K562 (cell line): ENCODE data around the gene PTPN1. TPM values are rescaled to one million over a fixed set of nuclear protein-coding genes. Genes with fewer than 3 reads are reported as not detected.
A peak's percentile ranks its signal among the peaks of the same experiment; 100 is the strongest.

Source experiments
- DDX20 ChIP-seq: fragments of 450-650 bp; IDR thresholded peaks from 2 replicates; pipeline ENCODE4 v1.6.1; 2016; ENCODE audit warnings: missing genetic modification characterization, low read depth, mild to moderate bottlenecking, missing compliant biosample characterization, moderate library complexity
- EGR1 ChIP-seq: fragments of 450-650 bp; conservative IDR thresholded peaks from 2 replicates; pipeline ENCODE4 v1.6.1; 2017; ENCODE audit warnings: mild to moderate bottlenecking
- ESRRA ChIP-seq: fragments of 450-650 bp; IDR thresholded peaks from 2 replicates; pipeline ENCODE4 v1.6.1; 2014; ENCODE audit warnings: low read depth, mild to moderate bottlenecking, moderate library complexity, borderline replicate concordance
- FOXJ3 ChIP-seq: sonication (generic); formaldehyde crosslinking; IDR thresholded peaks from 2 replicates; pipeline ENCODE4 v1.4.0; 2020; ENCODE audit warnings: mild to moderate bottlenecking, missing genetic modification reagents
- GABPA ChIP-seq: fragments of 200-800 bp; sonication (Bioruptor generic); conservative IDR thresholded peaks from 2 replicates; pipeline ENCODE4 v1.6.1; 2016; ENCODE audit warnings: low read depth, missing genetic modification characterization, missing compliant biosample characterization
- MIER1 ChIP-seq: fragments of 450-650 bp; IDR thresholded peaks from 2 replicates; pipeline ENCODE4 v1.6.1; 2016; ENCODE audit warnings: antibody characterized with exemption, mild to moderate bottlenecking, low read depth
- MTA3 ChIP-seq: fragments of 450-650 bp; formaldehyde crosslinking; IDR thresholded peaks from 2 replicates; pipeline ENCODE4 v1.6.1; 2017; ENCODE audit warnings: mild to moderate bottlenecking, borderline replicate concordance
- NR2F6 ChIP-seq: fragments of 450-650 bp; formaldehyde crosslinking; IDR thresholded peaks from 2 replicates; pipeline ENCODE4 v1.4.0; 2020; ENCODE audit warnings: mild to moderate bottlenecking
- PHTF2 ChIP-seq: fragments of 250-450 bp; sonication (Bioruptor Pico); IDR thresholded peaks from 2 replicates; pipeline ENCODE4 v1.5.0; 2021; ENCODE audit warnings: mild to moderate bottlenecking
- STAT5A ChIP-seq: IDR thresholded peaks from 2 replicates; pipeline ENCODE4 v1.6.1; 2012; ENCODE audit warnings: low read length, inconsistent platforms, borderline replicate concordance
- SUPT5H ChIP-seq: fragments of 450-650 bp; IDR thresholded peaks from 2 replicates; pipeline ENCODE4 v1.6.1; 2016
- TAF15 ChIP-seq: fragments of 200-400 bp; formaldehyde crosslinking; IDR thresholded peaks from 2 replicates; pipeline ENCODE4 v1.6.1; 2017; ENCODE audit warnings: mild to moderate bottlenecking, low read depth, low read length, moderate library complexity
- ZNF75A ChIP-seq: fragments of 450-650 bp; formaldehyde crosslinking; IDR thresholded peaks from 2 replicates; pipeline ENCODE4 v1.4.0; 2020; ENCODE audit warnings: mild to moderate bottlenecking
- polyA plus RNA-seq, 8 experiments: library from polyadenylated mRNA; depleted of rRNA in 4 of 8; stranded (reverse) in 5 of 8; unstranded in 3 of 8; fragments of >200 nt; fragmentation: Nextera tagmentation in 2 of 8; fragmentation: Illumina TruSeq in 1 of 8; extraction: Ambion mirVana in 2 of 8; extraction: Trizol in 1 of 8; gene quantifications; 2 replicates each; pipeline versions ENCODE4 v1.2.1 to v1.2.3, GENCODE V29; 2011 to 2014; ENCODE audit warnings: inconsistent platforms in 1 of 8, missing spikeins in 1 of 8
- total RNA-seq, 7 experiments: library from RNA; depleted of rRNA in 6 of 7; stranded (reverse); fragments of >200 nt in 6 of 7; fragmentation: Illumina TruSeq in 2 of 7; extraction: Trizol in 2 of 7; gene quantifications; 2 replicates each; pipeline versions ENCODE4 v1.2.1 to v1.2.3, GENCODE V29; 2011 to 2021; ENCODE audit warnings: low replicate concordance in 1 of 7
- TF ChIP-seq, protein P1 (sequence below): fragments of 150-350 bp; IDR thresholded peaks from 2 replicates; pipeline ENCODE4 v1.6.1; 2014; ENCODE audit warnings: low read depth, mild to moderate bottlenecking, low read length, borderline replicate concordance
- TF ChIP-seq, protein P2 (sequence below), 2 experiments: IDR thresholded peaks in 1 of 2; conservative IDR thresholded peaks in 1 of 2; 2 replicates each; pipeline ENCODE4 v1.6.1; 2016; ENCODE audit warnings: low read depth in 2 of 2, mild to moderate bottlenecking in 1 of 2, missing compliant biosample characterization in 1 of 2, missing genetic modification characterization in 1 of 2, moderate library complexity in 1 of 2
- TF ChIP-seq, protein P3 (sequence below): fragments of 450-650 bp; IDR thresholded peaks from 2 replicates; pipeline ENCODE4 v1.6.1; 2016; ENCODE audit warnings: mild to moderate bottlenecking
- TF ChIP-seq, protein P4 (sequence below): fragments of 450-650 bp; formaldehyde crosslinking; IDR thresholded peaks from 2 replicates; pipeline ENCODE4 v1.4.0; 2020; ENCODE audit warnings: mild to moderate bottlenecking, moderate library complexity

Gene PTPN1
- total and polyA plus RNA-seq, 9 of the 15 experiments (the other 6 are each of a cell fraction or from before 2014, with no cell fraction given): 11.0 to 85.3 (median 54.0) TPM

DNA sequence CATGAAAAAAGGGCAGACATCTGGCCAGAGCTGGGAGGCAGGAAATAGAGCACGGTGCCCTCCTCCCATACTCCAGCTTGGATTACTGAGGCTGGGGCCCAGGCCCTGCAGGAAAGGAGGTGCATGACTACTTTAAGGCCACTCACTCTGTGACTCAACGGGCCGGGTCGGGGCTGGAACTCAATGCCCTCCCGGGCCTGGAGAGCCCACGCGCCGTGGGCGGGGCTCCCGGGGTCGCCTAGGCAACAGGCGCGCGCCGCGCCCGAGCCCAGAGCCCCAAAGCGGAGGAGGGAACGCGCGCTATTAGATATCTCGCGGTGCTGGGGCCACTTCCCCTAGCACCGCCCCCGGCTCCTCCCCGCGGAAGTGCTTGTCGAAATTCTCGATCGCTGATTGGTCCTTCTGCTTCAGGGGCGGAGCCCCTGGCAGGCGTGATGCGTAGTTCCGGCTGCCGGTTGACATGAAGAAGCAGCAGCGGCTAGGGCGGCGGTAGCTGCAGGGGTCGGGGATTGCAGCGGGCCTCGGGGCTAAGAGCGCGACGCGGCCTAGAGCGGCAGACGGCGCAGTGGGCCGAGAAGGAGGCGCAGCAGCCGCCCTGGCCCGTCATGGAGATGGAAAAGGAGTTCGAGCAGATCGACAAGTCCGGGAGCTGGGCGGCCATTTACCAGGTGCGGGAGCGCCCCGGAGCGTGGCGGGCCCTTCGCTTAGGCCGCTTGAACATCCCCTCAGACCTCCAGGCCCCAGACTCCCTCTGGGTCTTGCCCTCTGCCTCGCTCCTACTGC lies at the start of gene PTPN1 (continued):
- TF ChIP-seq, protein P1, sequence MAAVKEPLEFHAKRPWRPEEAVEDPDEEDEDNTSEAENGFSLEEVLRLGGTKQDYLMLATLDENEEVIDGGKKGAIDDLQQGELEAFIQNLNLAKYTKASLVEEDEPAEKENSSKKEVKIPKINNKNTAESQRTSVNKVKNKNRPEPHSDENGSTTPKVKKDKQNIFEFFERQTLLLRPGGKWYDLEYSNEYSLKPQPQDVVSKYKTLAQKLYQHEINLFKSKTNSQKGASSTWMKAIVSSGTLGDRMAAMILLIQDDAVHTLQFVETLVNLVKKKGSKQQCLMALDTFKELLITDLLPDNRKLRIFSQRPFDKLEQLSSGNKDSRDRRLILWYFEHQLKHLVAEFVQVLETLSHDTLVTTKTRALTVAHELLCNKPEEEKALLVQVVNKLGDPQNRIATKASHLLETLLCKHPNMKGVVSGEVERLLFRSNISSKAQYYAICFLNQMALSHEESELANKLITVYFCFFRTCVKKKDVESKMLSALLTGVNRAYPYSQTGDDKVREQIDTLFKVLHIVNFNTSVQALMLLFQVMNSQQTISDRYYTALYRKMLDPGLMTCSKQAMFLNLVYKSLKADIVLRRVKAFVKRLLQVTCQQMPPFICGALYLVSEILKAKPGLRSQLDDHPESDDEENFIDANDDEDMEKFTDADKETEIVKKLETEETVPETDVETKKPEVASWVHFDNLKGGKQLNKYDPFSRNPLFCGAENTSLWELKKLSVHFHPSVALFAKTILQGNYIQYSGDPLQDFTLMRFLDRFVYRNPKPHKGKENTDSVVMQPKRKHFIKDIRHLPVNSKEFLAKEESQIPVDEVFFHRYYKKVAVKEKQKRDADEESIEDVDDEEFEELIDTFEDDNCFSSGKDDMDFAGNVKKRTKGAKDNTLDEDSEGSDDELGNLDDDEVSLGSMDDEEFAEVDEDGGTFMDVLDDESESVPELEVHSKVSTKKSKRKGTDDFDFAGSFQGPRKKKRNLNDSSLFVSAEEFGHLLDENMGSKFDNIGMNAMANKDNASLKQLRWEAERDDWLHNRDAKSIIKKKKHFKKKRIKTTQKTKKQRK: no peak
- no peak for TF ChIP-seq MIER1
- TF ChIP-seq DDX20 (tag): no peak
- TF ChIP-seq FOXJ3 (CRISPR knock-in tag): no peak
- TF ChIP-seq ZNF75A (CRISPR knock-in tag): no peak
- TF ChIP-seq, protein P2, sequence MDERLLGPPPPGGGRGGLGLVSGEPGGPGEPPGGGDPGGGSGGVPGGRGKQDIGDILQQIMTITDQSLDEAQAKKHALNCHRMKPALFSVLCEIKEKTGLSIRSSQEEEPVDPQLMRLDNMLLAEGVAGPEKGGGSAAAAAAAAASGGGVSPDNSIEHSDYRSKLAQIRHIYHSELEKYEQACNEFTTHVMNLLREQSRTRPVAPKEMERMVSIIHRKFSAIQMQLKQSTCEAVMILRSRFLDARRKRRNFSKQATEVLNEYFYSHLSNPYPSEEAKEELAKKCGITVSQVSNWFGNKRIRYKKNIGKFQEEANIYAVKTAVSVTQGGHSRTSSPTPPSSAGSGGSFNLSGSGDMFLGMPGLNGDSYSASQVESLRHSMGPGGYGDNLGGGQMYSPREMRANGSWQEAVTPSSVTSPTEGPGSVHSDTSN (CRISPR knock-in tag; IDR thresholded peaks at IDR 0.05; ENCODE audit: low read depth): no peak
- TF ChIP-seq, protein P2 (tag; conservative IDR thresholded peaks at IDR 0.05; ENCODE audit: low read depth): no peak
- TF ChIP-seq MTA3: 0 out of 2 replicates have a peak, but pooled peaks have one; percentile 69
- TF ChIP-seq EGR1: peak; percentile 97
- TF ChIP-seq STAT5A: no peak
- TF ChIP-seq PHTF2 (CRISPR knock-in tag): no peak
- no peak for TF ChIP-seq NR2F6 (CRISPR knock-in tag)
- no peak; the same call in 1 of the 2 replicates for TF ChIP-seq ESRRA
- TF ChIP-seq, protein P3, sequence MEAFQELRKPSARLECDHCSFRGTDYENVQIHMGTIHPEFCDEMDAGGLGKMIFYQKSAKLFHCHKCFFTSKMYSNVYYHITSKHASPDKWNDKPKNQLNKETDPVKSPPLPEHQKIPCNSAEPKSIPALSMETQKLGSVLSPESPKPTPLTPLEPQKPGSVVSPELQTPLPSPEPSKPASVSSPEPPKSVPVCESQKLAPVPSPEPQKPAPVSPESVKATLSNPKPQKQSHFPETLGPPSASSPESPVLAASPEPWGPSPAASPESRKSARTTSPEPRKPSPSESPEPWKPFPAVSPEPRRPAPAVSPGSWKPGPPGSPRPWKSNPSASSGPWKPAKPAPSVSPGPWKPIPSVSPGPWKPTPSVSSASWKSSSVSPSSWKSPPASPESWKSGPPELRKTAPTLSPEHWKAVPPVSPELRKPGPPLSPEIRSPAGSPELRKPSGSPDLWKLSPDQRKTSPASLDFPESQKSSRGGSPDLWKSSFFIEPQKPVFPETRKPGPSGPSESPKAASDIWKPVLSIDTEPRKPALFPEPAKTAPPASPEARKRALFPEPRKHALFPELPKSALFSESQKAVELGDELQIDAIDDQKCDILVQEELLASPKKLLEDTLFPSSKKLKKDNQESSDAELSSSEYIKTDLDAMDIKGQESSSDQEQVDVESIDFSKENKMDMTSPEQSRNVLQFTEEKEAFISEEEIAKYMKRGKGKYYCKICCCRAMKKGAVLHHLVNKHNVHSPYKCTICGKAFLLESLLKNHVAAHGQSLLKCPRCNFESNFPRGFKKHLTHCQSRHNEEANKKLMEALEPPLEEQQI: no peak
- peak; percentile 98 for TF ChIP-seq SUPT5H
- no peak for TF ChIP-seq TAF15
- peak; percentile 93 for TF ChIP-seq GABPA (tag)
- TF ChIP-seq, protein P4, sequence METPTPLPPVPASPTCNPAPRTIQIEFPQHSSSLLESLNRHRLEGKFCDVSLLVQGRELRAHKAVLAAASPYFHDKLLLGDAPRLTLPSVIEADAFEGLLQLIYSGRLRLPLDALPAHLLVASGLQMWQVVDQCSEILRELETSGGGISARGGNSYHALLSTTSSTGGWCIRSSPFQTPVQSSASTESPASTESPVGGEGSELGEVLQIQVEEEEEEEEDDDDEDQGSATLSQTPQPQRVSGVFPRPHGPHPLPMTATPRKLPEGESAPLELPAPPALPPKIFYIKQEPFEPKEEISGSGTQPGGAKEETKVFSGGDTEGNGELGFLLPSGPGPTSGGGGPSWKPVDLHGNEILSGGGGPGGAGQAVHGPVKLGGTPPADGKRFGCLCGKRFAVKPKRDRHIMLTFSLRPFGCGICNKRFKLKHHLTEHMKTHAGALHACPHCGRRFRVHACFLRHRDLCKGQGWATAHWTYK: peak; percentile 24; the same call in 1 of the 2 replicates
